Kidney epithelial cell (primary cell): Measurements from ENCODE around the gene MAP1LC3B2. TPM values are rescaled to one million over a fixed set of nuclear protein-coding genes. Genes with fewer than 3 reads are reported as not detected.

Source experiments
- DNase-seq: peaks from one replicate; pipeline ENCODE4 v3.0.0-alpha.2; 2010; ENCODE audit warnings: low read depth
- H3K27me3 ChIP-seq: 2 replicates; pipeline ENCODE4 v1.6.0; 2011; ENCODE audit warnings: low read length; ENCODE audit not compliant: control insufficient read depth, insufficient read depth
- H3K36me3 ChIP-seq: 2 replicates; pipeline ENCODE4 v1.5.1; 2011; ENCODE audit warnings: low read length; ENCODE audit not compliant: control insufficient read depth, insufficient read depth
- H3K4me3 ChIP-seq: 2 replicates; pipeline ENCODE4 v1.5.1; 2011; ENCODE audit warnings: low read depth, mild to moderate bottlenecking, control low read depth, low read length
- CTCF ChIP-seq: IDR thresholded peaks from 2 replicates; pipeline ENCODE4 v1.5.1; 2011; ENCODE audit warnings: mild to moderate bottlenecking, moderate library complexity, low read length, control low read depth, inconsistent platforms; ENCODE audit not compliant: insufficient read depth, poor library complexity, severe bottlenecking
- total RNA-seq: library from RNA; depleted of rRNA; stranded (reverse); fragments of >200 nt; gene quantifications from 2 replicates; pipeline ENCODE4 v1.2.3, GENCODE V29; 2015

The MAP1LC3B2 gene
- total RNA-seq, 1 donor from 2014 or later = 1.5 TPM

DNA sequence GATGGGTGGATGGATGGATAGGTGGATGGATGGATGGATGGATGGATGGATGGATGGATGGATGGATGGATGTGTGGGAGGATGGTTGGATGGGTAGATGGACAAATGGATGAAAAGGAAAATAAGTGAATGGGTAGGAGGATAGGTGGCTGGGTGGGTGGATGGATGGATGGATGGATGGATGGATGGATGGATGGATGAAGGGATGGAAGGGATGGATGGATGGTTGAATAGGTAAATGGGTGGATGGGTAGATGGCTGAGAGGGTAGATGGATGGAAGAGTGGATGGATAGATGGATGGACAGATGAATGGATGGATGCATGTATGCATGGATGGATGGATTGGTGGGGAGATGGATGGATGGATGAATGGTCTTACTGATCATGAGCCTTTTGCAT is 36.5 kb downstream of the MAP1LC3B2 start:
- DNase-seq = no peak
- no peak overlapping the region for H3K4me3 ChIP-seq
- H3K27me3 ChIP-seq = no peaks in the 10 kb centered on the region
- no peaks in the 10 kb centered on the region for H3K36me3 ChIP-seq
- TF ChIP-seq CTCF = no peak

- Histone ChIP-seq H3K36me3 (no peaks in the 10 kb centered on the region), H3K4me3 (no peak overlapping the region), H3K27me3 (no peaks in the 10 kb centered on the region)
- DNase-seq = no peak
- no peak for TF ChIP-seq CTCF
These were observed 38.7 kb downstream of the MAP1LC3B2 start for GRCh38 chr12:116597886-116598285.

GRCh38 chr12:116598311-116599284 is 39.4 kb downstream of the MAP1LC3B2 start:
- H3K27me3 ChIP-seq = no peaks in the 10 kb centered on the region
- no peak for DNase-seq
- no peak for TF ChIP-seq CTCF
- no peak overlapping the region for H3K4me3 ChIP-seq
- H3K36me3 ChIP-seq = no peaks in the 10 kb centered on the region

DNA sequence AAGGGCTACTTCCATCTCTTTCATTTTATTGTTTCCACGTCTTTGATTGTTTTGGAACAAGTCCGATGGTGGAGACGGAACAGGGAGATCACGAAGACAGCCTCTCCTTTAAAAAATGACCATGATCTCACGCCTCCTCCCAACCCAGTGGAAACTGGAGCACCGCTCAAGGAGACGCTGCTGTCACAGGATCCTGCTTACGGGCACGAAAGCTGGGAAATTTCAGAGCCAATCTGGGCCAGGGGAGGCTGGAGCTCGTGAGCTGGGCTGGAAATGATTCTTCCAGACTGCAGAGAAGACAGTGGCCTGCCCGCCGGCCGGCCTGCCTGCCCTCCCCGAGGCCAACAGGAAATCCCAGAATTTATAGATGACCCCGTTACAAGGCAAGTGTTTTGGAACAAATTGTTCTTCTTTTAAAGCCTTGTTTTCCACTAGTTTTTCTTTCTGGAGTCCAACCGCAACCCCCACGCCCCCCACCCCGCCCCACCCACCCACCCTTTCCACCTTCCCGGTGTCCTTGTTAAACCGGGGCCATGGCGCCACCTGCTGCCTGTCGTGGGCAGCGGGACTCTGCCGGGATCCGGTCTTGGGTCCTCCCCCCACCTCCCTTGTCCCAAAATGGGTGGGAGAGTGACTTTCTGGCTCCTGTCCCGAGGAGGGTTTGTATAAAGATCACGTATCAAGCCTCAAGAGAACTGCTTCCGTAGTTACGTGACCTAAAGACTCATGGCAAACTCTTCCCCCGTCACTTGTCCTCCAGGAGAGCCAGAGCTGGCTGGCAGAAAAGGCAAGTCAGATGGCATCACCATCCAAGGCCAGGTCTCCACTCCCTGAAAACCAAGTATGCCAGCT is 40.3 kb downstream of the MAP1LC3B2 start:
- H3K4me3 ChIP-seq = peak overlapping the region; percentile 6
- peak; percentile 70 for TF ChIP-seq CTCF
- no peaks in the 10 kb centered on the region for H3K27me3 ChIP-seq
- H3K36me3 ChIP-seq = no peaks in the 10 kb centered on the region
- no peak for DNase-seq

DNA sequence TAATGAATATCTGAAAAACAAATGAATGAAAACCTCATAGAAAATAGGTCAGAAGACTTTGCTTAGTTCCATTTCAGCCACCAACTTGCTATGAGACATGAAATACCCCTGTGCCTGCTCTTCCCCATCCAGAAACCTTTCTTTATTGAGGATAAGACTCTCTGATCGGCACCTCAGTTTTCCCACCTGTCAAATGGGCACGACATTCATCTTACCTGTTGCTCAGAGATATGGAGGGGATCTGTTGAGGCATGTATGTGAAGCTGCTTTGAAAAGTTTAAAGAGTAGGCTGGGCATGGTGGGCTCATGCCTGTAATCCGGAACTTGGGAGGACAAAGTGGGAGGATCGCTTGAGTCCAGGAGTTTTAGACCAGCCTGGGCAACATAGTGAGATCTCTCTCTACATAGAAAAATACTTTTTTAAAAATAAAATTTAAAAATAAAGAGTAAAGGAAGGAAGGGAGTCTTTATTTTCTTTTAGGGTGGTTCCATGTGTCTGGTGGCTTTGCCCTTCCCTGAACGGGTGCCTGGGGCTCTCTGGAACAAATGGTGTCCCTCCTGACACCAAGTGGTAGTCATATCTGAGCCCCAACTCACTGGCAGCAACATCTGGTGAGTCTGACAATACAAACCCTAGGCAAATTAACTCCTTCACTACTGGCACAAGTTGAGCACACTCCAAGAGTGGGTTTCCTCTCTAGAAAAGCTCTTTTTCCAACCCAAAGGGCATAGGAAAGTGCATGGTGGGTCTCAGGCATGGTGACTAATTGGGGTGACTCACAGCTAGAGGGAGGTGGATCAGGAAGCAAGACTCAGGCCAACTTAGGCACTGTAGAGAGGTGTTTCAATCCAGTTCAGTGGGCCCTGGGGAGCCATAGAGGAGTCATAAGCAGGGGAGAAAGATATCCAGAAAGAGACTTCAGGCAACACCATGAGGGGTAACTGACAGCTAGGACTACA is 42.1 kb downstream of the MAP1LC3B2 start:
- Histone ChIP-seq H3K27me3 (no peaks in the 10 kb centered on the region), H3K4me3 (no peak overlapping the region), H3K36me3 (no peaks in the 10 kb centered on the region)
- no peak for TF ChIP-seq CTCF
- no peak for DNase-seq
